NCI-H526 treated with DMSO at 0.1 percent for 48 hours (cell line): ENCODE data around the gene ELMO3.
A peak's percentile ranks its signal among the peaks of the same experiment; 100 is the strongest.

Experiments used
- DNase-seq: peaks from one replicate; lab custom pipeline; 2025; lab: John Stamatoyannopoulos, UW

Gene ELMO3

GRCh38 chr16:67182288-67182687 is 16.6 kb upstream of the ELMO3 start:
- DNase-seq: no peak

GRCh38 chr16:67183284-67183626 is 15.7 kb upstream of the ELMO3 start:
- DNase-seq: no peak

GRCh38 chr16:67183627-67184452 is 15.1 kb upstream of the ELMO3 start, which contains the start of gene MATCAP1:
Gene MATCAP1 (minus strand): TSS chr16:67183963. CDS start chr16:67180610, 3,353 bp downstream.
- peak; percentile 93 for DNase-seq

GRCh38 chr16:67184453-67184994 is 14.4 kb upstream of the ELMO3 start:
- DNase-seq: no peak

GRCh38 chr16:67184995-67185650 is 13.8 kb upstream of the ELMO3 start:
- DNase-seq: peak; percentile 17

- no peak for DNase-seq
Measured at GRCh38 chr16:67185651-67186134, 13.2 kb upstream of the ELMO3 start.

- no peak for DNase-seq
Measured at GRCh38 chr16:67186550-67186950, 12.4 kb upstream of the ELMO3 start.

- no peak for DNase-seq
Measured at GRCh38 chr16:67187175-67187890, 11.6 kb upstream of the ELMO3 start.

GRCh38 chr16:67188323-67188722 is 10.6 kb upstream of the ELMO3 start:
- no peak for DNase-seq

- no peak for DNase-seq
Measured at GRCh38 chr16:67188798-67189197, 10.1 kb upstream of the ELMO3 start.

GRCh38 chr16:67190041-67190440 is 8.9 kb upstream of the ELMO3 start, which contains the start of gene EXOC3L1:
Gene EXOC3L1 (minus strand): TSS chr16:67190136. CDS start chr16:67189676, 460 bp downstream.
- DNase-seq: no peak

- no peak for DNase-seq
Measured at GRCh38 chr16:67190448-67191399, 8.2 kb upstream of the ELMO3 start.

GRCh38 chr16:67191411-67191994 is 7.4 kb upstream of the ELMO3 start:
- no peak for DNase-seq

- DNase-seq: peak; percentile 41
Measured at GRCh38 chr16:67191995-67192681, 6.8 kb upstream of the ELMO3 start, which contains the start of gene E2F4. Gene E2F4 (plus strand): TSS chr16:67192155. CDS start chr16:67192228, 73 bp downstream.

GRCh38 chr16:67192781-67193361 is 6.1 kb upstream of the ELMO3 start:
- no peak for DNase-seq

- DNase-seq: no peak
Measured at GRCh38 chr16:67193536-67193935, 5.4 kb upstream of the ELMO3 start.

- no peak for DNase-seq
Measured at GRCh38 chr16:67194260-67194659, 4.7 kb upstream of the ELMO3 start.

GRCh38 chr16:67195676-67196075 is 3.3 kb upstream of the ELMO3 start:
- DNase-seq: no peak

GRCh38 chr16:67196881-67197280 is 2.0 kb upstream of the ELMO3 start:
- no peak for DNase-seq

GRCh38 chr16:67197704-67198103 is 1.2 kb upstream of the ELMO3 start:
- no peak for DNase-seq
